Measurements from ENCODE around the gene PCMTD2.

Gene PCMTD2

DNA sequence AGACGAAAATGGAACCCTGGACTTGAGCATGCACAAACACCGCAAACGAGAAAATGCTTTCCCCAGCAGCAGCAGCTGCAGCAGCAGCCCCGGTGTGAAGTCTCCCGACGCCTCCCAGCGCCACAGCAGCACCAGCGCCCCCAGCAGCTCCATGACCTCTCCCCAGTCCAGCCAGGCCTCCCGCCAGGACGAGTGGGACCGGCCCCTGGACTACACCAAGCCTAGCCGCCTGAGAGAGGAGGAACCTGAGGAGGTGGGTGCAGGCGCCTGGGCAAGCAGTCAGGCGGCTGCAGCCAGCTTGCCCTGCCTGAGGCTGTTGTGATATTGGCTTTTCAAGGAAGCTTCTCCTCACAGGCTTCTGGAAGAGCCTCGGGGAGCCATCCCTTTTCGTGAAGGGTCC lies 35.8 kb upstream of the PCMTD2 start:
- DNase-seq (ENCODE audit: low read depth): no peak
- TF ChIP-seq, protein P1, sequence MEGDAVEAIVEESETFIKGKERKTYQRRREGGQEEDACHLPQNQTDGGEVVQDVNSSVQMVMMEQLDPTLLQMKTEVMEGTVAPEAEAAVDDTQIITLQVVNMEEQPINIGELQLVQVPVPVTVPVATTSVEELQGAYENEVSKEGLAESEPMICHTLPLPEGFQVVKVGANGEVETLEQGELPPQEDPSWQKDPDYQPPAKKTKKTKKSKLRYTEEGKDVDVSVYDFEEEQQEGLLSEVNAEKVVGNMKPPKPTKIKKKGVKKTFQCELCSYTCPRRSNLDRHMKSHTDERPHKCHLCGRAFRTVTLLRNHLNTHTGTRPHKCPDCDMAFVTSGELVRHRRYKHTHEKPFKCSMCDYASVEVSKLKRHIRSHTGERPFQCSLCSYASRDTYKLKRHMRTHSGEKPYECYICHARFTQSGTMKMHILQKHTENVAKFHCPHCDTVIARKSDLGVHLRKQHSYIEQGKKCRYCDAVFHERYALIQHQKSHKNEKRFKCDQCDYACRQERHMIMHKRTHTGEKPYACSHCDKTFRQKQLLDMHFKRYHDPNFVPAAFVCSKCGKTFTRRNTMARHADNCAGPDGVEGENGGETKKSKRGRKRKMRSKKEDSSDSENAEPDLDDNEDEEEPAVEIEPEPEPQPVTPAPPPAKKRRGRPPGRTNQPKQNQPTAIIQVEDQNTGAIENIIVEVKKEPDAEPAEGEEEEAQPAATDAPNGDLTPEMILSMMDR (conservative IDR thresholded peaks at IDR 0.05; ENCODE audit: low read length): no peak
- H3K4me3 ChIP-seq (ENCODE audit: low read length): no peak overlapping the region

DNA sequence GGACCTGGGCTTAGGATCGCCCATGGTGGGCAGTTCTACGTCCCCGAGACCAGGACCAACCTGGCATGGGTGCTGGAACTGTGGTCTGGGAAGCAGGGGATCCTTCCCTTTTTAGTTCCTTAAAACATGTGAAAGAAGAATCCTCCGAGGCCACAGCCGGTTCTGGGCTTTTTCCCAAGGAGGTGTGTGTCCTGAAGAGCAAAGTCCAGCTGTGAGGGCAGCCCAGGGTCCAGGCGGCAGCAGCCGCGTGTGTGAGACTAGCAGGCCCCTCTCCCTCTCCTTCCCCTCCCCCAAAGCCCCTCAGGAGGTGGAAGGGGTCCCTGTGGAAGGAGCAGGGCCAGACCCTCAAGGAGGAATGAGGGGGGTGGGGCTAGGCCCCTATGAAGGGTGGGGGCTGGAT lies 35.1 kb upstream of the PCMTD2 start:
- H3K4me3 ChIP-seq (ENCODE audit: low read length): no peak overlapping the region
- DNase-seq (ENCODE audit: low read depth): no peak
- TF ChIP-seq, protein P1 (conservative IDR thresholded peaks at IDR 0.05; ENCODE audit: low read length): no peak

DNA sequence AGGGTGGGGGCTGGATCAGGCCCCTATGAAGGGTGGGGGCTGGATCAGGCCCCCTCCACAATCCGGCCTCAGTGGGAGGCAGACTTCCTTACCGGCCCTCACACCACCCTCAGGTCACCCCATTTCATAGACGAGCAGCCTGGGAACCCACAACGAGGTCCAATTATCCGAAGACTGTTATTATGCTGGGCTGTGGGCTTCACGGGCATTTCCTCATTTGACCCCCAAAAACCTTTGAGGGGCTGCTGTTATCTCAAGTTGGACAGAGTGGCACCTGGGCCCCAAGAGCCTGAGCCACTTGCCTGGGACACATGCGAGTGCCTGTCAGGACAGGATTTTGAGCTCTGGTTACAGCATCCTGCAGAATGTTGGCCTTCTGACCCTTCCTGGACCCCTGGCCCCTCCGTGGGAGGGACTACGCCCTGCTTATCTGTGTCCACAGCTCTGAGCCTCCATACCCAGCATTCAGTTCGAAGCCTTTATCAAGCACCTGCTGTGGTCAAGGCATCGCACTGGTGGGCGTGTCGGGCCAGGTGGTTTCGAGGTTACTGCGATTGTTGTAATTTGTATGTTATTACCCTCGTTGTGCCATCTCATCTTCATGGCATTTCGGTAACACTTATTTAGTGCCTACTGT lies 34.5 kb upstream of the PCMTD2 start:
- DNase-seq (ENCODE audit: low read depth): no peak
- TF ChIP-seq, protein P1 (conservative IDR thresholded peaks at IDR 0.05; ENCODE audit: low read length): no peak
- no peak overlapping the region for H3K4me3 ChIP-seq (ENCODE audit: low read length)

DNA sequence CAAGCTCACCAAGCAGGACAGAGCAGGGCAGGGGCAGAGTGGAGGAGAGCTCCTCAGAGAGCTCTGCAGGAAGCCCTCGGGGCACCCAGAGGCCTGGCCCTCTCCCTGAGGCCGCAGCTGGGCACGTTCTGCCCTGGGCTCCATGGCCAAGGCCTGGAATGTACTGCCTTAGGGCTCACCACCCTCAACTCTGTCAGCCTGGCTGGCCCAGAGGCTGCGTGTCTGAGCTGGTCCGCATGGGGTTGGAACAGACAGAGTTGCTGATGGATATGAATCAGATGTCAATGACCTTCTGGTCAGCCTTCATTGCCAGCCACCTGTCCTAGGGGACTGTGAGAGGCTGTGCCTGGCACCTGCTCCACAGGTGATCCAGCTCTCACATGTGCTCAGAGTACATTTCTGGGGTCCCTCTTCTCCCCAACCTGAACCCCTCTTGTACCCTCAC lies 33.2 kb upstream of the PCMTD2 start:
- peak; percentile 21 for DNase-seq (ENCODE audit: low read depth)
- TF ChIP-seq, protein P1 (conservative IDR thresholded peaks at IDR 0.05; ENCODE audit: low read length): no peak
- no peak overlapping the region for H3K4me3 ChIP-seq (ENCODE audit: low read length)

DNA sequence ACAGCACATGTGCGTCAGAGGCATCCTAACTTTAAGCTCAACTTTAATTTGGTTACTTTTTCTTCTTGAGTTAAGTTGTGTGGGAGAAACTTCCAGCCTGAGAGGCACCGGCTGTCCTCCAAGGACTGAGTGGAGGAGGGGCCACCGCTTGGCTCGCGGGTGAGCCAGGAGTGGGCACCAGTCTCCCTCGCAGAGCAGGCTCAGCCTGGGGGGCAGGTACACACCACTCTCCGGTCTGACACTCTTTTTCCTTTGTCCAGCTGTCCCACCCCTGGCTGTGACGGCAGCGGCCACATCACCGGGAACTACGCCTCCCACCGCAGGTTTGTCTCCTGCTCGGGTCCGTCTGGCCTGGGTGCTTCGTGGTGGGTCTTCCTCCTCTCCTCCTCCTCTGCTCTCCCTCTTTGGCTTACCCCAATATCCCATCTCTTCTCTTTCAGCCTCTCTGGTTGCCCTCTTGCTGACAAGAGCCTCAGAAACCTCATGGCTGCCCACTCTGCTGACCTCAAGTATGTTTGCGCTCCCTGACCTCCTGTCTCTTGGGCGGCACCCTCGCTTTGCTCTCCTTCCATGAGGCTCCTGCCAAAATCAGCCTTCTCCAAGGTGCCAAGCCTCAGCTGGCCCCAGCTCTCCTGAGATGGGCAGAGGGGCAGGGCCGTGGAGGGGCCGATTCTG lies 32.6 kb upstream of the PCMTD2 start:
- DNase-seq (ENCODE audit: low read depth): no peak
- TF ChIP-seq, protein P1 (conservative IDR thresholded peaks at IDR 0.05; ENCODE audit: low read length): no peak
- no peak overlapping the region for H3K4me3 ChIP-seq (ENCODE audit: low read length)

DNA sequence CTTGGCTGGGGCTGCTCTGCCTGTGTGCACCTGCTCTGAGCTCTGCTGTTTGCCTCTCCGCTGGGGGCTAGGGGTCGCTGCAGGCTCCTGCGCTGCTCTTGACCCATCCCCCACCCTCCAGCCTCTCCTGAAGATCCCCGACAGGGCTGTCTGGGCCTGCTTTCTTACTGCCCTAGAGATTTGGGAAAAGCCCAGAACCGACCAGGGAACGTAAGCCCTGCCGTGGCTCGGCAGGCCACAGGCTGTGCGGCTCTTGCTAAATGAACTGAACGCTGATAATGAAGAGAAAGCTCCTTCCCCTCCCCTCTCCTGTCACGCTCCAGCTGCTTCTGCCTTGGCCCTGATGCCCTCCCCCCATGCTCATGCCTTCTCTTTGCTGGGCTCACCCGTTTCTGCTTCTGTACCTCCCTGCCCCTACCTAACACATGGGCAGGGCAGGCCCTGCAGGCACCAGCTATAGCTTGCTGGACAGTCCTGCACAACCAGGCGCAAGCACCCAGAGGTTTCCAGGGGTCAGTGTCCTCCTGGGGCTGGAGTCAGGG lies 32.0 kb upstream of the PCMTD2 start:
- TF ChIP-seq, protein P1 (conservative IDR thresholded peaks at IDR 0.05; ENCODE audit: low read length): peak; percentile 18
- peak; percentile 8 for DNase-seq (ENCODE audit: low read depth)
- no peak overlapping the region for H3K4me3 ChIP-seq (ENCODE audit: low read length)
